Adrenal gland (tissue), 5 donors: ENCODE measurements around the gene PNPLA1.

Source experiments
- POLR2A ChIP-seq, 2 donors: fragments of 450-650 bp; IDR thresholded peaks; one replicate each; pipeline ENCODE4 v1.6.1; 2017; ENCODE audit warnings: antibody characterized with exemption in 2 of 2, mild to moderate bottlenecking in 2 of 2, moderate library complexity in 1 of 2
- TF ChIP-seq, protein P1 (sequence below), 6 experiments: fragments of 450-650 bp in 4 of 6; fragments of 200-600 bp in 2 of 6; sonication (generic) in 1 of 6; IDR thresholded peaks; 1 replicate in 5 of 6; 2 replicates in 1 of 6; pipeline versions ENCODE4 v1.5.1 to v1.8.0; 2016 to 2021; ENCODE audit warnings: antibody characterized with exemption in 6 of 6, mild to moderate bottlenecking in 2 of 6, moderate library complexity in 1 of 6
- donor health status: DM: no; HTN: no; CAD: no.

- TF ChIP-seq, protein P1, sequence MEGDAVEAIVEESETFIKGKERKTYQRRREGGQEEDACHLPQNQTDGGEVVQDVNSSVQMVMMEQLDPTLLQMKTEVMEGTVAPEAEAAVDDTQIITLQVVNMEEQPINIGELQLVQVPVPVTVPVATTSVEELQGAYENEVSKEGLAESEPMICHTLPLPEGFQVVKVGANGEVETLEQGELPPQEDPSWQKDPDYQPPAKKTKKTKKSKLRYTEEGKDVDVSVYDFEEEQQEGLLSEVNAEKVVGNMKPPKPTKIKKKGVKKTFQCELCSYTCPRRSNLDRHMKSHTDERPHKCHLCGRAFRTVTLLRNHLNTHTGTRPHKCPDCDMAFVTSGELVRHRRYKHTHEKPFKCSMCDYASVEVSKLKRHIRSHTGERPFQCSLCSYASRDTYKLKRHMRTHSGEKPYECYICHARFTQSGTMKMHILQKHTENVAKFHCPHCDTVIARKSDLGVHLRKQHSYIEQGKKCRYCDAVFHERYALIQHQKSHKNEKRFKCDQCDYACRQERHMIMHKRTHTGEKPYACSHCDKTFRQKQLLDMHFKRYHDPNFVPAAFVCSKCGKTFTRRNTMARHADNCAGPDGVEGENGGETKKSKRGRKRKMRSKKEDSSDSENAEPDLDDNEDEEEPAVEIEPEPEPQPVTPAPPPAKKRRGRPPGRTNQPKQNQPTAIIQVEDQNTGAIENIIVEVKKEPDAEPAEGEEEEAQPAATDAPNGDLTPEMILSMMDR (IDR thresholded peaks at IDR 0.05) = no peak
- TF ChIP-seq POLR2A (IDR thresholded peaks at IDR 0.05) = no peak
Measured at GRCh38 chr6:36319436-36319762, 49.5 kb downstream of the PNPLA1 start.
